Adrenal gland (tissue), 12 donors: ENCODE data around the gene ARL5B. TPM values are rescaled to one million over a fixed set of nuclear protein-coding genes. Genes with fewer than 3 reads are reported as not detected.
"Not testable (repeated sequence)": the region's sequence is repeated elsewhere in the genome, so short reads cannot be mapped to it uniquely, and the experiment has no call there.

Experiments
- DNase-seq, 7 donors: peaks; one replicate each; pipeline ENCODE4 v3.0.0-alpha.2; 2019 to 2020
- H3K27ac ChIP-seq, 5 donors: fragments of 200-600 bp; sonication (generic) in 4 of 5; 1 replicate in 3 of 5; 2 replicates in 2 of 5; pipeline versions ENCODE4 v1.5.1 to v1.8.0; 2016 to 2020; ENCODE audit warnings: mild to moderate bottlenecking in 1 of 5
- H3K27me3 ChIP-seq: fragments of 200-600 bp; 2 replicates; pipeline ENCODE4 v1.8.0; 2021
- H3K36me3 ChIP-seq, 2 donors: fragments of 200-600 bp; replicated peaks in 1 of 2; 1 replicate in 1 of 2; 2 replicates in 1 of 2; pipeline versions ENCODE4 v1.5.1 to v1.8.0; 2018 to 2022
- H3K4me1 ChIP-seq, 2 donors: fragments of 200-600 bp; replicated peaks in 1 of 2; 1 replicate in 1 of 2; 2 replicates in 1 of 2; pipeline versions ENCODE4 v1.5.1 to v1.8.0; 2018 to 2021
- H3K4me3 ChIP-seq, 4 donors: fragments of 200-600 bp; sonication (generic) in 3 of 4; one replicate each; pipeline ENCODE4 v1.5.1; 2016 to 2018
- H3K9me3 ChIP-seq, 3 donors: fragments of 200-600 bp; sonication (generic) in 1 of 3; replicated peaks in 1 of 3; 1 replicate in 2 of 3; 2 replicates in 1 of 3; pipeline versions ENCODE4 v1.5.1 to v1.8.0; 2016 to 2021
- CTCF ChIP-seq, 6 experiments: fragments of 450-650 bp in 4 of 6; fragments of 200-600 bp in 2 of 6; sonication (generic) in 1 of 6; IDR thresholded peaks; 1 replicate in 5 of 6; 2 replicates in 1 of 6; pipeline versions ENCODE4 v1.5.1 to v1.8.0; 2016 to 2021; ENCODE audit warnings: antibody characterized with exemption in 6 of 6, mild to moderate bottlenecking in 2 of 6, moderate library complexity in 1 of 6
- POLR2A ChIP-seq, 2 donors: fragments of 450-650 bp; IDR thresholded peaks; one replicate each; pipeline ENCODE4 v1.6.1; 2017; ENCODE audit warnings: antibody characterized with exemption in 2 of 2, mild to moderate bottlenecking in 2 of 2, moderate library complexity in 1 of 2
- WGBS, 4 donors: extraction: QIAGEN DNeasy Blood & Tissue Kit in 2 of 4; methylation state at CpG; one replicate each; pipeline versions ENCODE4 v1.1.5 to v1.1.7; 2013 to 2017; 5-methylcytosine and 5-hydroxymethylcytosine counted together
- intact Hi-C, 2 donors: fragments of 100-400 bp; cut with DNase I; formaldehyde crosslinking; loops; one replicate each; pipeline versions ENCODE4 v1.14.1 to v1.15.0; 2022 to 2023
- polyA plus RNA-seq, 3 donors: library from polyadenylated mRNA; stranded (reverse); fragments of 200-250 nt in 2 of 3; fragments of 350-450 nt in 1 of 3; fragmentation: Illumina TruSeq in 1 of 3; extraction: RNeasy Lipid Tissue Mini Kit (QIAGEN cat#74804) in 1 of 3; gene quantifications; one replicate each; pipeline ENCODE4 v1.2.3, GENCODE V29; 2013 to 2014
- total RNA-seq, 9 donors: library from RNA; depleted of rRNA in 4 of 9; stranded (reverse); fragments of >200 nt in 4 of 9; fragments of 120-200 nt in 1 of 9; fragmentation: NEBNext Ultra II Directional in 1 of 9; extraction: Animal tissue kit (Norgen Biotek cat#: 25700) in 1 of 9; gene quantifications; one replicate each; pipeline versions ENCODE4 v1.1.0 to v1.2.4, GENCODE V29; 2013 to 2023
- donor health status: healthy with polysubstance abuse.
- donor health status: Bipolar disorder and iron deficiency.
- donor health status: DM: yes; HTN: yes; CAD: no.
- donor health status: DM: no; HTN: no; CAD: no.
- donor health status: DM: no; HTN: no; CAD: no.
- donor health status: DM: yes; HTN: yes; CAD: no.

The ARL5B gene
- total and polyA plus RNA-seq, 12 donors: 1.6 to 24.2 (median 10.0) TPM

GRCh38 chr10:18615618-18616017, 43.6 kb upstream of the ARL5B start:
- Histone ChIP-seq H3K4me3 (no peak overlapping the region), H3K36me3 (no peaks in the 10 kb centered on the region), H3K27ac (no peak overlapping the region), H3K9me3 (no peaks in the 10 kb centered on the region), H3K27me3 (no peaks in the 10 kb centered on the region), H3K4me1 (peaks cover 5 to 6% of the 10 kb centered on the region in 2 donors)
- TF ChIP-seq POLR2A (IDR thresholded peaks at IDR 0.05): no peak
- TF ChIP-seq CTCF (IDR thresholded peaks at IDR 0.05): no peak
- no peak for DNase-seq
- 66 to 77% (median 75%) methylated on average over 4 of the region's 4 CpGs for WGBS, 4 donors
- intact Hi-C loops: no loop called here

- intact Hi-C loops: no loop called here
Measured at GRCh38 chr10:18616337-18616736, 42.9 kb upstream of the ARL5B start.

GRCh38 chr10:18619016-18619415, 40.2 kb upstream of the ARL5B start:
- DNase-seq: no peak
- H3K4me1 ChIP-seq: no peaks in the 10 kb centered on the region
- no peak overlapping the region for H3K27ac ChIP-seq
- no peaks in the 10 kb centered on the region for H3K9me3 ChIP-seq
- H3K27me3 ChIP-seq: no peaks in the 10 kb centered on the region
- TF ChIP-seq CTCF (IDR thresholded peaks at IDR 0.05): no peak
- intact Hi-C loops: no loop called here
- WGBS, 4 donors: 94 to 100% (median 97%) methylated on average over 3 of the region's 3 CpGs
- no peak overlapping the region for H3K4me3 ChIP-seq
- H3K36me3 ChIP-seq: no peaks in the 10 kb centered on the region

More at GRCh38 chr10:18616337-18616736, 42.9 kb upstream of the ARL5B start:
- no peak for TF ChIP-seq POLR2A (IDR thresholded peaks at IDR 0.05)
- peak in 2 of 6 experiments; percentile 8 to 34 for TF ChIP-seq CTCF (IDR thresholded peaks at IDR 0.05)
- Histone ChIP-seq H3K4me3 (no peak overlapping the region), H3K27ac (no peak overlapping the region), H3K36me3 (no peaks in the 10 kb centered on the region), H3K27me3 (no peaks in the 10 kb centered on the region), H3K9me3 (no peaks in the 10 kb centered on the region), H3K4me1 (no peaks in the 10 kb centered on the region)
- DNase-seq: no peak
- 57 to 66% (median 63%) methylated on average over 3 of the region's 3 CpGs for WGBS, 4 donors

- TF ChIP-seq CTCF (IDR thresholded peaks at IDR 0.05) (no peak), POLR2A (IDR thresholded peaks at IDR 0.05) (no peak)
- no peak for DNase-seq
- Histone ChIP-seq H3K36me3 (no peaks in the 10 kb centered on the region), H3K27me3 (no peaks in the 10 kb centered on the region), H3K4me1 (no peaks in the 10 kb centered on the region), H3K9me3 (no peaks in the 10 kb centered on the region), H3K27ac (no peak overlapping the region), H3K4me3 (no peak overlapping the region)
- intact Hi-C loops: no loop called here
Measured at GRCh38 chr10:18620856-18621255, 38.4 kb upstream of the ARL5B start.

- H3K27ac ChIP-seq, DNase-seq, H3K4me3 ChIP-seq, intact Hi-C loops, H3K9me3 ChIP-seq, H3K27me3 ChIP-seq, H3K36me3 ChIP-seq, H3K4me1 ChIP-seq: not testable (repeated sequence)
- 74 to 100% (median 91%) methylated on average over 1 of the region's 1 CpG for WGBS, 4 donors
Measured at GRCh38 chr10:18623671-18624070, 35.6 kb upstream of the ARL5B start.
